SJSA1 (cell line): ENCODE measurements around the gene CEBPG. TPM values are rescaled to one million over a fixed set of nuclear protein-coding genes. Genes with fewer than 3 reads are reported as not detected.

ENCODE experiments used
- DNase-seq, 2 experiments: peaks; one replicate each; pipeline ENCODE4 v3.0.0-alpha.2; 2015 to 2020; ENCODE audit warnings: low spot score in 2 of 2, low read depth in 1 of 2
- H3K27ac ChIP-seq: fragments of 250-450 bp; sonication (Bioruptor Pico); 2 replicates; pipeline ENCODE4 v1.5.1; 2020; ENCODE audit warnings: mild to moderate bottlenecking, moderate library complexity
- H3K27me3 ChIP-seq: fragments of 250-450 bp; sonication (Bioruptor Pico); replicated peaks from 2 replicates; pipeline ENCODE4 v1.5.1; 2020; ENCODE audit warnings: mild to moderate bottlenecking, moderate library complexity
- H3K36me3 ChIP-seq: fragments of 250-450 bp; sonication (Bioruptor Pico); 2 replicates; pipeline ENCODE4 v1.5.1; 2020; ENCODE audit warnings: mild to moderate bottlenecking
- H3K4me1 ChIP-seq: fragments of 250-450 bp; sonication (Bioruptor Pico); replicated peaks from 2 replicates; pipeline ENCODE4 v1.6.1; 2021; ENCODE audit warnings: mild to moderate bottlenecking
- H3K4me3 ChIP-seq: fragments of 250-450 bp; sonication (Bioruptor Pico); 2 replicates; pipeline ENCODE4 v1.5.1; 2020; ENCODE audit warnings: mild to moderate bottlenecking
- H3K9me3 ChIP-seq: fragments of 250-450 bp; sonication (Bioruptor Pico); replicated peaks from 2 replicates; pipeline ENCODE4 v1.5.1; 2020; ENCODE audit warnings: mild to moderate bottlenecking
- total RNA-seq: library from RNA; depleted of rRNA; stranded (reverse); fragments of >200 nt; shearing (Covaris generic); gene quantifications from 2 replicates; pipeline ENCODE4 v1.2.3, GENCODE V29; 2014; rRNA removed

Gene CEBPG
- total RNA-seq, 1 experiment from 2014 or later: 55.5 TPM

DNA sequence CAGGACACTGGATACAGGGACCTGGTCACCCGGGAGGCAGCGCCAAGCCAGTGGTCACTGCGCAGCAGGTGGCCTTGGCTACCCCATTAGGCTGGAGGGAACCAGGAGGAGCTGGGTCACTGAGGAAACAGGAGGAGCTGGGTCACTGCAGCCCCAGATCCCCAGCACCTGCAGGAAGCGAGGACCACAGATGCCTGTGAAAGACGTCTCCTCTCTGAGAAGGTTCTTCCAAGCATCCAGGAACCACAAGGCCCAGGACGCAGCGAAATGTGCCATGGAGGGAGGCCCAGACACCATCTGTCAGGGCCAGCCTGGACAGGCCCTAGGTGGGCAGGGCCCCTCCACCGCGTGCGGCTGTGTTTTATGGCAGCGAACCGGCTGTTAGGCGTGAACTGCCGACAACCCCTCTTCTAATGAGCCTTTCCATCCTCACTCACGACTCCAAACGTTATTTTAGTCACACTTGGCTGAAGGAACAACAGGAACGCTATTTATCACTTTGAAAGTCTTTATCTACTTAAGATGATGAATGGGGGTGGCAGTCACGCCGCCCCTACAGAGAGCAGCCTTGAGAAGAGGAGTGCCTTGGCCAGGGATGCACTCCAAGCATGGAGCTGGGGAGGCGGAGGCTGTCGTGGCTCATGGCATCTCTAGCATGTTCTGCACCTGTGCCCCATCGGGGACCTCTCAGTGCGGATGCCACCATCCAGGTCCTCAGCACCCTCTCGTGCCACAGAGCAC is 53.3 kb downstream of the CEBPG start:
- Histone ChIP-seq H3K9me3 (no peaks in the 10 kb centered on the region), H3K4me1 (no peaks in the 10 kb centered on the region), H3K4me3 (no peak overlapping the region), H3K27ac (no peak overlapping the region), H3K27me3 (no peaks in the 10 kb centered on the region), H3K36me3 (no peaks in the 10 kb centered on the region; the same call in 1 of the 2 replicates)
- no peak for DNase-seq

DNA sequence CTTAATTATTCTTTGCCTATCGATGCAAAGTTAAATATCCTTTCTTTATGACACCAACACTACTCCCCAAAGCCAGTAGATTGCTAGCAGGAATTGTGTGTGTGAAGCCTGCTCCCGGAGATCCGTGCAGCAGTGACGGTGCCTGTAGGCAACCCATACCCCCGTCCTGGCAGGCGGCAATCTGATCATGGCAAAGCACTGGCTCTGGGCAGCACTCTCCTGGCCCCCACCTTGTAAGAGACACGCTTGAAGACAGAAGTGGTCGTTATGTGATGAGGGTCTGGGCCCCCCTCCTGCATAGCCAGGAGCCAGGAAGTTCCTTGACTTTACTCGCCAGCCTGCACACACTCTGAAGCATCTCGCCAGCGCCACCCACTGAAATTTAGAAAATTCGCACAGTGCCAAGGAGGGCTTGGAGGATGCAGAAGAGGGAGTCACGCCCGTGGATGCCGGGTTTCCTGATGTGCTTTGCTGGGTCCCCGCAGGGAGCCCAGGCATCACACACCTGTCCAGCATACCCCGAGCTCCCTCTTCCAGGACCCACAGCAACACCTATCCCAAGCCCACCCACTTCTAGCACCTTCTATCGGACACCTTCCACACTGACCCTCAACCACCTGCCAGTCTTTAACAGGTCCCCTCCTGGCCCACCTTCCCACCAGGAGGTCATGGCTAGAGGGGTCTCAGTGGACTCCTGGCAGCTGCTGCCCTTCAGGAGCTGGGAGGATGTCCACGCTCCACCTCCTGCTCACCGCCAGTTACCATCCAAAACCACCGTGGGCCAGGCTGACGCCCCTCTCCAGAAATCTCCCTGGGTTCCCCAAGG is 54.5 kb downstream of the CEBPG start:
- Histone ChIP-seq H3K27me3 (no peaks in the 10 kb centered on the region), H3K36me3 (no peaks in the 10 kb centered on the region; the same call in 1 of the 2 replicates)
- DNase-seq: no peak

DNA sequence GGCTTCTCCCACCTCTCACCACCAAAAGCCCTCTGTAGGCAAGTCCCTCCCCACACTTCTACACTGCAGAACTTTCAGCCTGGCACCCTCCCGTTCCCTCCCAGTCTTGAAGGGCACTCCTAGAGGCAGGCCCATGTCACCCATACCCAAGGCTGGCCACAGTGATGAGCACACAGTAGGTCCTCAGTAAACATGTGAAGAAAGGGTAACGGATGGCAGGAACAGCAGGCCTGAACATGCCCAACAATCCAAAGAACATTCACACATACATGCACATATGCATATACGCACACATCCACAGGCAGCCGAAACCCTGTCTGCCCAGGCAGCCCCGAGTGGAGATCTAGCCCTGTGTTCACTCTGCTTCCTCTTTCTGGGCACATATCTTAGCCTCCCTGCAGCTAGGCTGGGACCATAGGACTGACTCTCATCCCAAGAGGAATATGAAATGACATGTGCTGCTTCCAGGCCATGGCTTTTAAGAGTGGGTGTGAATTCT is 55.2 kb downstream of the CEBPG start:
- no peak for DNase-seq
- H3K27ac ChIP-seq: no peak overlapping the region
- H3K4me3 ChIP-seq: no peak overlapping the region
- no peaks in the 10 kb centered on the region for H3K27me3 ChIP-seq
- H3K4me1 ChIP-seq: no peaks in the 10 kb centered on the region
- H3K36me3 ChIP-seq: no peaks in the 10 kb centered on the region; the same call in 1 of the 2 replicates
- H3K9me3 ChIP-seq: no peaks in the 10 kb centered on the region

More for the DNA sequence above, 54.5 kb downstream of the CEBPG start:
- Histone ChIP-seq H3K4me1 (no peaks in the 10 kb centered on the region), H3K27ac (no peak overlapping the region), H3K4me3 (no peak overlapping the region), H3K9me3 (no peaks in the 10 kb centered on the region)

DNA sequence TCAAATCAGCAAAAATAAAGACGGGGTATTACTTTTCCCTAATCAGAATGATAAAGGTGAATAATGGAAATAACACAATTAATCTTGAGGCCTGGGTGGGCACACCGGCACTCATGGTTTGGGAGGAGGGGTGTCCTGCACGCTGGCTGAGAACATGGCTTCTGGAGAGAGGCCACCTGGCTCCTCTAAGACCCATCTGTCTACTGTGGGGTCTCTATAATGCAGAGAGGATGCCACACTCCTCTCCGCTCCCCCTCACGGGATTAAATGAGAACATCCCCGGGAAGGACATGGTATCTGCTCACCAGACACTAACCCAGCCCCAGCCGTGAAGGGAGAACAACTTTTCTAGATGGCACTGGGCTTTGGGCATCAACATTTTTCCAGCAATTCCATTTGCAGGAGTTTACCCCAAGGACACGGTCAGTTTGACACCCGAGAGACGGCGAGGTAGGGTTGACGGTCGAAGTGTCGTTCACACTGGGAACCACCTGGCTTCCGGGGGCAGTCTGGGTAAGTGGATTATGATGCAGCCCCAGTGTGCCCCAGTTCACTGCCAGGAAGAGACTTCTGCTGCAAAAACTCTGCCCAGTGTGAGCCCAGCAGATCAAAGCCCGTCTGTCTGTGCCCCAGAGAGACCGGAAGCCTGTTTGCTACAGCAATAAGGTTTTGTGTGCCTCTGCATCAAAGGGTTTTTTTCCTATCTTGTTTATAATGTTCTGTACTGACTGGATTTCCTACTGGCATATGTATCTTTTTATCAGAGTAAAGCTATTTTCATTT is 56.6 kb downstream of the CEBPG start:
- no peak for DNase-seq
- H3K4me1 ChIP-seq: peaks cover 8% of the 10 kb centered on the region
- H3K9me3 ChIP-seq: no peaks in the 10 kb centered on the region
- H3K4me3 ChIP-seq: no peak overlapping the region
- no peaks in the 10 kb centered on the region for H3K27me3 ChIP-seq
- no peaks in the 10 kb centered on the region; the same call in 1 of the 2 replicates for H3K36me3 ChIP-seq
- no peak overlapping the region for H3K27ac ChIP-seq

DNA sequence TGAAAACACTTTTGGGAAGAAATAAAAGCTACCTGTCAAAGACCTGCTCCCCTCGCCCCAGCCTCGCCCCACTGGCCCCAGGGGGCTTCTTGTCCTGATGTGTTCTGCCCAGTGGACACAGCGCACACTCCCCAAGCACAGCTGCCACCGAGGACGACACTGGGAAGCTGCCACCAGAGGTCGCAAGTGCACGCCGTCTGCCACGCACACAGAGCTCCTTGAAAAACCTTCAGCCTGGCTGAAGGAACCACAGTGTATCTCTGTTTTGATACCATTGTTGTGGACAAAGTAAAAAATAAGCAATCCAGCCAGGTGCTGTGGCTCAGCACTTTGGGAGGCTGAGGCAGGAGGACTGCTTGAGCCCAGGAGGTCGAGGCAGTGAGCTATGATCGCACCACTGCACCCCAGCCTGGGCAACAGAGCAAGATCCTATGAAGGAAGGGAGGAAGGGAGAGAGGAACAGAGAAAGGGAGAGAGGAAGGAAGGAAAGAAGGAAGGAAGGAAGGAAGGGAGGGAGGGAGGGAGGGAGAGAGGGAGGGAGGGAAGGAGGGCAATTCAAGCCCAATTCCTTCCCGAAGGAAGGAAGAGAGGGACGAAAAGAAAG is 57.3 kb downstream of the CEBPG start:
- no peaks in the 10 kb centered on the region; the same call in 1 of the 2 replicates for H3K36me3 ChIP-seq
- no peak overlapping the region for H3K27ac ChIP-seq
- no peaks in the 10 kb centered on the region for H3K9me3 ChIP-seq
- no peaks in the 10 kb centered on the region for H3K27me3 ChIP-seq
- H3K4me1 ChIP-seq: peaks cover 13% of the 10 kb centered on the region
- H3K4me3 ChIP-seq: no peak overlapping the region
- DNase-seq: peak; percentile 47 to 75

DNA sequence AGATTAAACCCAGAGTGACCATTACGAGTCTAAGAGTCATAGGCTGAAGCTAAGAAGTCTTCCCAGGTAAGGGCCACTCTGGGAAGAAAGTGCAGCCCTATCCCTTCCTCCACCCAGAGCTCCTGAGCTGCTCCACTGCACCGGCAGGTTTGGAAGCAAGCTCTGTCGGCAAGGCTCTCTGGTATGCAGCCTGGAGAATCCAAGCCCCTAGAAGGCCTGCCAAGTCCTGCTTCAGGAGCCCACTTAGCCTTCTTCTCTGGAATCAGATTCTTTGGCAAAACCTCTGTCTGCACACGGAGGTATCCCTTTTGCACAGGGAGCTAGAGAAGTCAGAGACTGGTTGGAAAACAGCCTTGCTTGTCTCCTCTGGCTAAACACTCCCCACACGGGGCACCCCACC is 58.5 kb downstream of the CEBPG start:
- Histone ChIP-seq H3K36me3 (no peaks in the 10 kb centered on the region; the same call in 1 of the 2 replicates), H3K4me1 (peaks cover 13% of the 10 kb centered on the region), H3K27ac (no peak overlapping the region), H3K9me3 (no peaks in the 10 kb centered on the region), H3K27me3 (no peaks in the 10 kb centered on the region), H3K4me3 (no peak overlapping the region)
- no peak for DNase-seq

Other genes starting within 250 kb of the CEBPG start
- not detected in 2 replicates for gene WDR88, start 241.6 kb upstream of the CEBPG start, total RNA-seq
- 2.1 and 2.9 TPM in 2 replicates for gene LRP3, start 179.4 kb upstream of the CEBPG start, total RNA-seq
- gene SLC7A10, start 147.9 kb upstream of the CEBPG start, total RNA-seq: not detected in 2 replicates
- gene CEBPA, start 71.2 kb upstream of the CEBPG start, total RNA-seq: 0.13 TPM in 1 of 2 replicates, not detected in the other
- 137 and 153 TPM in 2 replicates for gene PEPD, start 148.1 kb downstream of the CEBPG start, total RNA-seq
- gene CHST8, start 248.2 kb downstream of the CEBPG start, total RNA-seq: not detected in 2 replicates